HepG2 (cell line): Measurements from ENCODE around the gene PTK7. TPM values are rescaled to one million over a fixed set of nuclear protein-coding genes. Genes with fewer than 3 reads are reported as not detected.

Experiments
- EP300 ChIP-seq, 3 experiments: sonication (generic) in 1 of 3; formaldehyde crosslinking in 1 of 3; IDR thresholded peaks; 2 replicates each; pipeline versions ENCODE4 v1.5.1 to v1.6.1; 2011 to 2020; ENCODE audit warnings: low read depth in 2 of 3, low read length in 2 of 3, borderline replicate concordance in 1 of 3, improper control_type of control experiment in 1 of 3, mild to moderate bottlenecking in 1 of 3, missing genetic modification reagents in 1 of 3, moderate library complexity in 1 of 3
- KDM6A ChIP-seq: IDR thresholded peaks from 2 replicates; pipeline ENCODE4 v1.6.1; 2016; ENCODE audit warnings: low read depth
- MED13 ChIP-seq: sonication (generic); formaldehyde crosslinking; IDR thresholded peaks from 2 replicates; pipeline ENCODE4 v1.5.0; 2020; ENCODE audit warnings: missing genetic modification reagents
- NAIF1 ChIP-seq: sonication (generic); formaldehyde crosslinking; IDR thresholded peaks from 2 replicates; pipeline ENCODE4 v1.5.0; 2020; ENCODE audit warnings: mild to moderate bottlenecking, missing genetic modification reagents, borderline replicate concordance
- REPIN1 ChIP-seq: sonication (generic); formaldehyde crosslinking; IDR thresholded peaks from 2 replicates; pipeline ENCODE4 v1.8.0; 2022; ENCODE audit warnings: missing genetic modification reagents, low read depth, mild to moderate bottlenecking, borderline replicate concordance
- SCMH1 ChIP-seq: sonication (generic); formaldehyde crosslinking; IDR thresholded peaks from 2 replicates; pipeline ENCODE4 v1.9.0; 2021; ENCODE audit warnings: missing genetic modification reagents, mild to moderate bottlenecking, borderline replicate concordance
- SMAD3 ChIP-seq: sonication (generic); formaldehyde crosslinking; IDR thresholded peaks from 2 replicates; pipeline ENCODE4 v1.4.0; 2020; ENCODE audit warnings: missing genetic modification reagents
- SNRNP70 ChIP-seq: fragments of 200-400 bp; formaldehyde crosslinking; IDR thresholded peaks from 2 replicates; pipeline ENCODE4 v1.6.1; 2017; ENCODE audit warnings: mild to moderate bottlenecking, low read depth, low read length, moderate library complexity
- ZNF570 ChIP-seq: sonication (generic); formaldehyde crosslinking; IDR thresholded peaks from 2 replicates; pipeline ENCODE4 v1.4.0; 2020; ENCODE audit warnings: mild to moderate bottlenecking, missing genetic modification reagents, borderline replicate concordance
- ZSCAN20 ChIP-seq: sonication (generic); formaldehyde crosslinking; IDR thresholded peaks from 2 replicates; pipeline ENCODE4 v1.4.0; 2020; ENCODE audit warnings: missing genetic modification reagents, mild to moderate bottlenecking, borderline replicate concordance
- polyA plus RNA-seq, 8 experiments: library from polyadenylated mRNA; depleted of rRNA in 3 of 8; stranded (reverse) in 7 of 8; unstranded in 1 of 8; fragments of >200 nt; fragmentation: Illumina TruSeq in 4 of 8; extraction: Trizol in 4 of 8; gene quantifications; 2 replicates each; pipeline versions ENCODE4 v1.2.1 to v1.2.3, GENCODE V29; 2011 to 2016; ENCODE audit warnings: low read depth in 4 of 8, missing spikeins in 1 of 8, mixed read lengths in 1 of 8; ENCODE audit not compliant: insufficient read depth in 1 of 8
- total RNA-seq, 5 experiments: library from RNA; depleted of rRNA; stranded (reverse); fragments of >200 nt; fragmentation: Illumina TruSeq; extraction: Trizol; gene quantifications; 2 replicates each; pipeline ENCODE4 v1.2.3, GENCODE V29; 2016; ENCODE audit warnings: low read depth in 1 of 5
- TF ChIP-seq, protein P1 (sequence below): sonication (generic); formaldehyde crosslinking; IDR thresholded peaks from 2 replicates; pipeline ENCODE4 v1.4.0; 2020; ENCODE audit warnings: missing genetic modification reagents
- TF ChIP-seq, protein P2 (sequence below), 2 experiments: fragments of 450-650 bp in 1 of 2; sonication (generic) in 1 of 2; formaldehyde crosslinking in 1 of 2; IDR thresholded peaks; 2 replicates each; pipeline versions ENCODE4 v1.6.1 to v1.8.0; 2016 to 2022; ENCODE audit warnings: antibody characterized with exemption in 1 of 2, mild to moderate bottlenecking in 1 of 2, missing genetic modification reagents in 1 of 2
- TF ChIP-seq, protein P3 (sequence below): sonication (generic); formaldehyde crosslinking; IDR thresholded peaks from 2 replicates; pipeline ENCODE4 v1.5.0; 2020; ENCODE audit warnings: missing genetic modification reagents, mild to moderate bottlenecking, borderline replicate concordance

The PTK7 gene
- total and polyA plus RNA-seq, 2 of the 13 experiments (the other 11 are each of a cell fraction or from before 2014, with no cell fraction given) = 98.5 to 99.8 TPM

DNA sequence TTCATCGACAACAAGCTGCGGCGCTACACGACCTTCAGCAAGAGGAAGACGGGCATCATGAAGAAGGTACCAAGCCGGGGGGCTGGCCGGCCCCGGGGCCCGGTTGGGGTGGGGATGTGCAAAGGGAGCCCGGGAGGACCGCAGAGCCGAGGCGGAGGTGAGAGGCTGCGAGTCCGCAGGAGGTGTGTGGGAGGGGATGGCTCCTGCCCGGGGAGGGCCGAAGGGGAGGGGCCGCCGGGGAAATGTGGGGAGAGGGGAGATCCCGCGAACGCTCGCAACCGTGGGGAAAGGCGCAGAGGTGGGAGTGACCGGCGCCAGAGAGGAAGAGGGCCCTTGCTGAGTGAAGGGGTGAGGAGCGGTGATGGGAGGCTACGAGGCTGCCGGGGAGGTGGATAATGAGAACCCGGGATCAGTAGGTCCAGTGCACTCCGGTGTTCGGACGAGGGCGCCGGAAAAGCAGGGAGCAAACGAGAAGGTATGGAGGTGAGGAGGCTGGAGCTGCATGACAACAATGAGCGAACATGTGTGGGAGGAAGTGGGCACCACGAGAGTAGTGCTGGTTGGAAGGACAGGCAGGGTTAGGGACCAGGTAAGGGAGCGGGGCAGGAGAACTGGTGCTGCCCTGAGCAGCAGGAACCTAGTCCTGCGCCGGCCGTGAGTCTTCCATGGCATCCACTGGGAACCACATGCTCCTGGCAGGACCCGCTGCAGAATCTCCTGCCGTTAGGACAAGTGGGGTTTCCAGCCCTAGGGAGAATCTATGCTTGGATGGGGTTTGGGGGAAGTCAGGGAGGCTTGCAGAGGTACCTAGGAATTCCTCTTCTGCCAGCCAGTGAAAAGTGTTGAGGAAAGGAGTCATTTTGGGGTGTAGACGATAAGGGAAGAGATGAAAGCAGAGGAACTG lies 96.2 kb downstream of the PTK7 start (continued):
- TF ChIP-seq KDM6A (CRISPR knock-in tag) (no peak), SNRNP70 (no peak), ZNF570 (CRISPR knock-in tag) (no peak), NAIF1 (no peak), EP300 (IDR thresholded peaks at IDR 0.05; ENCODE audit: low read depth in 2 of 2, low read length in 2 of 2) (no peak), EP300 (CRISPR knock-in tag; IDR thresholded peaks at IDR 0.05; ENCODE audit: borderline replicate concordance) (no peak), SCMH1 (no peak), ZSCAN20 (CRISPR knock-in tag) (no peak), SMAD3 (CRISPR knock-in tag) (no peak), MED13 (CRISPR knock-in tag) (no peak), REPIN1 (no peak)
- TF ChIP-seq, protein P1, sequence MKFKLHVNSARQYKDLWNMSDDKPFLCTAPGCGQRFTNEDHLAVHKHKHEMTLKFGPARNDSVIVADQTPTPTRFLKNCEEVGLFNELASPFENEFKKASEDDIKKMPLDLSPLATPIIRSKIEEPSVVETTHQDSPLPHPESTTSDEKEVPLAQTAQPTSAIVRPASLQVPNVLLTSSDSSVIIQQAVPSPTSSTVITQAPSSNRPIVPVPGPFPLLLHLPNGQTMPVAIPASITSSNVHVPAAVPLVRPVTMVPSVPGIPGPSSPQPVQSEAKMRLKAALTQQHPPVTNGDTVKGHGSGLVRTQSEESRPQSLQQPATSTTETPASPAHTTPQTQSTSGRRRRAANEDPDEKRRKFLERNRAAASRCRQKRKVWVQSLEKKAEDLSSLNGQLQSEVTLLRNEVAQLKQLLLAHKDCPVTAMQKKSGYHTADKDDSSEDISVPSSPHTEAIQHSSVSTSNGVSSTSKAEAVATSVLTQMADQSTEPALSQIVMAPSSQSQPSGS (CRISPR knock-in tag) = no peak; the same call in none of the 2 replicates
- TF ChIP-seq, protein P2, sequence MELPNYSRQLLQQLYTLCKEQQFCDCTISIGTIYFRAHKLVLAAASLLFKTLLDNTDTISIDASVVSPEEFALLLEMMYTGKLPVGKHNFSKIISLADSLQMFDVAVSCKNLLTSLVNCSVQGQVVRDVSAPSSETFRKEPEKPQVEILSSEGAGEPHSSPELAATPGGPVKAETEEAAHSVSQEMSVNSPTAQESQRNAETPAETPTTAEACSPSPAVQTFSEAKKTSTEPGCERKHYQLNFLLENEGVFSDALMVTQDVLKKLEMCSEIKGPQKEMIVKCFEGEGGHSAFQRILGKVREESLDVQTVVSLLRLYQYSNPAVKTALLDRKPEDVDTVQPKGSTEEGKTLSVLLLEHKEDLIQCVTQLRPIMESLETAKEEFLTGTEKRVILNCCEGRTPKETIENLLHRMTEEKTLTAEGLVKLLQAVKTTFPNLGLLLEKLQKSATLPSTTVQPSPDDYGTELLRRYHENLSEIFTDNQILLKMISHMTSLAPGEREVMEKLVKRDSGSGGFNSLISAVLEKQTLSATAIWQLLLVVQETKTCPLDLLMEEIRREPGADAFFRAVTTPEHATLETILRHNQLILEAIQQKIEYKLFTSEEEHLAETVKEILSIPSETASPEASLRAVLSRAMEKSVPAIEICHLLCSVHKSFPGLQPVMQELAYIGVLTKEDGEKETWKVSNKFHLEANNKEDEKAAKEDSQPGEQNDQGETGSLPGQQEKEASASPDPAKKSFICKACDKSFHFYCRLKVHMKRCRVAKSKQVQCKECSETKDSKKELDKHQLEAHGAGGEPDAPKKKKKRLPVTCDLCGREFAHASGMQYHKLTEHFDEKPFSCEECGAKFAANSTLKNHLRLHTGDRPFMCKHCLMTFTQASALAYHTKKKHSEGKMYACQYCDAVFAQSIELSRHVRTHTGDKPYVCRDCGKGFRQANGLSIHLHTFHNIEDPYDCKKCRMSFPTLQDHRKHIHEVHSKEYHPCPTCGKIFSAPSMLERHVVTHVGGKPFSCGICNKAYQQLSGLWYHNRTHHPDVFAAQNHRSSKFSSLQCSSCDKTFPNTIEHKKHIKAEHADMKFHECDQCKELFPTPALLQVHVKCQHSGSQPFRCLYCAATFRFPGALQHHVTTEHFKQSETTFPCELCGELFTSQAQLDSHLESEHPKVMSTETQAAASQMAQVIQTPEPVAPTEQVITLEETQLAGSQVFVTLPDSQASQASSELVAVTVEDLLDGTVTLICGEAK (IDR thresholded peaks at IDR 0.05) = no peak
- TF ChIP-seq, protein P2 (CRISPR knock-in tag; IDR thresholded peaks at IDR 0.05) = no peak
- TF ChIP-seq, protein P3, sequence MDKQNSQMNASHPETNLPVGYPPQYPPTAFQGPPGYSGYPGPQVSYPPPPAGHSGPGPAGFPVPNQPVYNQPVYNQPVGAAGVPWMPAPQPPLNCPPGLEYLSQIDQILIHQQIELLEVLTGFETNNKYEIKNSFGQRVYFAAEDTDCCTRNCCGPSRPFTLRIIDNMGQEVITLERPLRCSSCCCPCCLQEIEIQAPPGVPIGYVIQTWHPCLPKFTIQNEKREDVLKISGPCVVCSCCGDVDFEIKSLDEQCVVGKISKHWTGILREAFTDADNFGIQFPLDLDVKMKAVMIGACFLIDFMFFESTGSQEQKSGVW (CRISPR knock-in tag) = no peak
